ENCODE data around the gene ZNF23.

- TF ChIP-seq USF2 (CRISPR knock-in tag; IDR thresholded peaks at IDR 0.05) = no peak
- TF ChIP-seq NR3C1 (CRISPR knock-in tag; conservative IDR thresholded peaks at IDR 0.05; ENCODE audit: low read depth) = no peak
- TF ChIP-seq ZNF232 (CRISPR knock-in tag; IDR thresholded peaks at IDR 0.05) = no peak
- no peak for TF ChIP-seq CTCF (IDR thresholded peaks at IDR 0.05)
- no peak for TF ChIP-seq GABPB1 (CRISPR knock-in tag; IDR thresholded peaks at IDR 0.05)
- no peak for TF ChIP-seq E2F4 (CRISPR knock-in tag; IDR thresholded peaks at IDR 0.05; ENCODE audit: borderline replicate concordance, low read depth)
- TF ChIP-seq SP1 (CRISPR knock-in tag; conservative IDR thresholded peaks at IDR 0.05) = no peak
- TF ChIP-seq NR1H2 (CRISPR knock-in tag; IDR thresholded peaks at IDR 0.05) = no peak
- TF ChIP-seq MAX (CRISPR knock-in tag; IDR thresholded peaks at IDR 0.05) = no peak
Observed at GRCh38 chr16:71504901-71505300, 42.9 kb upstream of the ZNF23 start.
